22Rv1 (cell line): ENCODE data around the gene CAMK1D.

Source experiments
- CTCF ChIP-seq: fragments of 450-650 bp; IDR thresholded peaks from 2 replicates; pipeline ENCODE4 v1.5.1; 2017; ENCODE audit warnings: mild to moderate bottlenecking
- ZFX ChIP-seq: fragments of 450-650 bp; IDR thresholded peaks from 2 replicates; pipeline ENCODE4 v1.6.1; 2017; ENCODE audit warnings: antibody characterized with exemption, borderline replicate concordance

GRCh38 chr10:12689893-12690292, 340.5 kb downstream of the CAMK1D start:
- TF ChIP-seq CTCF (no peak), ZFX (no peak)
